ENCODE measurements around the gene CCL19. TPM values are rescaled to one million over a fixed set of nuclear protein-coding genes. Genes with fewer than 3 reads are reported as not detected.

Gene CCL19
- total and polyA plus RNA-seq, 3 experiments from 2014 or later, result not detected

DNA sequence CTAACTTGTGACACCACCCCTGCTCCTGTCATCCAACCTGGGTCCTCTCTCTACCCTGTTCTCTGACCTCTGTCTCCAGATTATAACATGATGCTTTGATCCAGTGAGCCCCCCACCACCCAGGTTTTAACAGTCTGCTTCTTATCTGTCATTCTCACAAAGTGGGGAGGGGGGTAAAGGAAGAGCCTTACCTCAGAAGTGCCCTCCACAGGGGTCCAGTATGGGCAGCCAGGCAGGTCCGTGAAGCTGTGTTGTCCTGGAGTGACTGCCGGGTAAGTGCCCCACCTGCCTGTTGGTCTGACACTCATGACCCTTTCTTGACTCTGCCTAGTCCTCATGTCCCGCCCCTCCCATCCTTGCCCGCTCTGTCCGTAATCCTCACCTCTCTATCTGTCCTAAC lies 35.7 kb downstream of the CCL19 start:
- Histone ChIP-seq H3K36me3 (ENCODE audit: insufficient read depth, low read length) (peaks cover 6% of the 10 kb centered on the region), H3K4me1 (ENCODE audit: insufficient read depth, low read length) (peaks cover 9% of the 10 kb centered on the region), H3K4me3 (ENCODE audit: low read length) (no peak overlapping the region), H3K27ac (ENCODE audit: low read depth, low read length) (no peak overlapping the region), H3K9me3 (ENCODE audit: low read length) (no peaks in the 10 kb centered on the region), H3K27me3 (ENCODE audit: insufficient read depth, low read length, poor library complexity, severe bottlenecking) (no peaks in the 10 kb centered on the region)
- ChIA-PET POLR2A (interaction anchor here (0.7 to 1.8 kb wide), 2 partner anchors 9 kb away, joined by 4 to 7 read pairs; partner anchors contain the start of gene GALT), CTCF (interaction anchor here (1.3 to 1.5 kb wide), 3 partner anchors 9 to 35 kb away, joined by 3 to 7 read pairs (median 5); partner anchors contain the start of genes DCTN3 and GALT)
- Mint-ChIP-seq H3K27me3 (peaks cover 0 to 3% of the 10 kb centered on the region in 2 donors), H3K4me3 (no peak overlapping the region), H3K4me1 (peaks cover 14 to 31% (median 17%) of the 10 kb centered on the region in 3 donors), H3K36me3 (peaks cover 0 to 21% (median 3%) of the 10 kb centered on the region in 3 donors), H3K27ac (peak overlapping the region in 2 of 8 donors; percentile 42 to 89), H3K9me3 (no peaks in the 10 kb centered on the region)
- no peak for DNase-seq

DNA sequence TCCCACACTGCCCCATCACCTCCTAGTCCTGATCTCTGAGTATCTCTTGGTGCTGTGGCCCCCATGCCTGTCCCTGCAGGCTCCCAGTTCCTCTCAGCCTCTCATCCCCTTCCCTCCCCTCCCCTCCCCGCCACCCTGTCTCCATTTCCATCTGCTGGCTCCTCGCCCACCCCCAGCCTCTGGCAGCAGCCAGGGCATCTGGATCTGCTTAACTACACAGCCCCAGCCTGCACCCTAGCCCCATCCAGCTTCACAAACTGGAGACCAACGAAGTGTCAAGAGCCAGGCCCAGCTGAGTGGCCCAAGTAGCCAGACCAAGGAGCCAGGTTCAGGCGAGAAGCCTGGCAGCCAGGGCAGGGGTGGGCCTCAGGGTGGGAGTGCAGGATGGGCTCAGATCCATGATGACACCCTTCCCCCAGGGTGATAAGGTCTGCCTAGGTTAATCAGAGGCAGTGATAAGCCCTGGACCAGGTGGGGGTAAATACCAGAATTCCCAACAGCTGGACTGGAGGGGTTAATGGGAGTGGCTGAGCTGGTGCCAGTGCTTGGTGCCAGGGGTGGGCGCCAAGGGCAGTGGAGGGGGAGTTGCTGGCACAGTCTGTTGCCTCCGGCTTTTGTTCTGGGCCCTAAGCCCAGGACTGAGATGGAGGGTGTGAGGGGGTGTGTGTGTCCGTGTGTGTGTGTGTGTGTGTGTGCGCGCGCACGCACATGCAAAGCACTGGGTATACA lies 36.6 kb downstream of the CCL19 start:
- peaks cover 9% of the 10 kb centered on the region for H3K4me1 ChIP-seq (ENCODE audit: insufficient read depth, low read length)
- Mint-ChIP-seq H3K27me3 (peaks cover 0 to 3% of the 10 kb centered on the region in 2 donors), H3K36me3 (peaks cover 0 to 25% (median 3%) of the 10 kb centered on the region in 3 donors), H3K27ac (peak overlapping the region in 3 of 8 donors; percentile 39 to 83 (median 58)), H3K4me1 (peaks cover 15 to 31% (median 18%) of the 10 kb centered on the region in 3 donors), H3K9me3 (no peaks in the 10 kb centered on the region), H3K4me3 (no peak overlapping the region)
- no peaks in the 10 kb centered on the region for H3K9me3 ChIP-seq (ENCODE audit: low read length)
- no peak overlapping the region for H3K27ac ChIP-seq (ENCODE audit: low read depth, low read length)
- no peaks in the 10 kb centered on the region for H3K27me3 ChIP-seq (ENCODE audit: insufficient read depth, low read length, poor library complexity, severe bottlenecking)
- POLR2A ChIA-PET, result no interaction called here
- H3K4me3 ChIP-seq (ENCODE audit: low read length), result no peak overlapping the region
- no peak for DNase-seq
- CTCF ChIA-PET, result interaction anchor here (1.0 kb wide), 1 partner anchor 9 kb away, joined by 3 read pairs; no protein-coding TSS in a partner anchor
- H3K36me3 ChIP-seq (ENCODE audit: insufficient read depth, low read length), result peaks cover 5% of the 10 kb centered on the region

DNA sequence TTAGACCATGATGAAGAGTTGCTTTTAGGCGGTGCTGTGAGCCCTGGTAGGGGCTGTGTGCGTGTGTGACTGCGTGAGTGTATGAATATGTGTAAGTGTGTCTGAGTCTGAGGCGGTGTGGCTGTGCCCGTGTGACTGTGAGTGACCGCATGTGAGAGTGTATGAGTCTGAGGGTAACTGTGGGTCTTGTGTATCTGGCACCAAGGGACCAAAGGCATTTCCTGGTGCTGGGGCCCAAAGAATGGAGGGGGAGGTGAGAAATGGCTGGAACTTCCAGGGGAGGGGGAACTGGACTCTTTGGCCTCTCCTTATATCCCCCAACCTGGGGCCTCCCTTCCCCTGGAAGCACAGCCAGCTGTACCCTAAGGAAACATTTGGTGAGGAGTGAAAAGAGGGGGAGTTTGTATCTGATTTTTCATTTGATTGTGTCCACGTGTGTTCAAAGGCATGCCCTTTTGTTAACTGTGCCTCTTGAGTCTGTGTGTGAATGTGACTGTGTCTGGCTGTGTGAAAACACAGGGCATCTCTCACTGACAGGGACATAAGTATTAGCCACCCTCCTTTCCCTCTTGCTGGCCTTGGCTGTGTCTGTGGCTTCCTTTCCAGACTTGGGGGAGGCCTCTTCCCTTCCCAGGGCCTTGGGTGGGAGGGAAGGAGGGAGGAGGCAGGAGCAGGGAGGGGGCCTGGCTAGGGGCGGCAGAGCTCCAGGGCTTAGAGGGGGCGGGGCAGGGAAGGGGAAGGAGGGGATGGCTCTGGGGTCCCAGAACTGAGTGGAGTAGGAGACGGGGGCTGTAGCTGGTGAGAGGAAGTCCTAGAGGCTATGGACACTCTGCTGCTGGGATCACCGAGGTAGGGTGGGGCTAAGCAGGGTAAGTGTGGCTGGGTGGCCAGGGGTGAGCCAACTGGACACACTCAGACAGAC lies 37.7 kb downstream of the CCL19 start:
- Histone ChIP-seq H3K36me3 (ENCODE audit: insufficient read depth, low read length) (peaks cover 16% of the 10 kb centered on the region), H3K9me3 (ENCODE audit: low read length) (no peaks in the 10 kb centered on the region), H3K27ac (ENCODE audit: low read depth, low read length) (no peak overlapping the region), H3K4me3 (ENCODE audit: low read length) (no peak overlapping the region), H3K4me1 (ENCODE audit: insufficient read depth, low read length) (peaks cover 19% of the 10 kb centered on the region), H3K27me3 (ENCODE audit: insufficient read depth, low read length, poor library complexity, severe bottlenecking) (no peaks in the 10 kb centered on the region)
- ChIA-PET POLR2A (no interaction called here), CTCF (interaction anchor here (0.6 to 7.6 kb wide), 3 partner anchors 12 to 28 kb away, joined by 3 to 54 read pairs (median 3); a partner anchor contains a TSS)
- no peak overlapping the region for H3K4me3 Mint-ChIP-seq
- peaks cover 22 to 42% (median 27%) of the 10 kb centered on the region in 3 donors for H3K4me1 Mint-ChIP-seq
- H3K27me3 Mint-ChIP-seq, result peaks cover 0 to 3% of the 10 kb centered on the region in 2 donors
- no peak for DNase-seq
- no peaks in the 10 kb centered on the region for H3K9me3 Mint-ChIP-seq
- peak overlapping the region in 6 of 8 donors; percentile 11 to 69 (median 46) for H3K27ac Mint-ChIP-seq
- H3K36me3 Mint-ChIP-seq, result peaks cover 1 to 34% (median 3%) of the 10 kb centered on the region in 3 donors

DNA sequence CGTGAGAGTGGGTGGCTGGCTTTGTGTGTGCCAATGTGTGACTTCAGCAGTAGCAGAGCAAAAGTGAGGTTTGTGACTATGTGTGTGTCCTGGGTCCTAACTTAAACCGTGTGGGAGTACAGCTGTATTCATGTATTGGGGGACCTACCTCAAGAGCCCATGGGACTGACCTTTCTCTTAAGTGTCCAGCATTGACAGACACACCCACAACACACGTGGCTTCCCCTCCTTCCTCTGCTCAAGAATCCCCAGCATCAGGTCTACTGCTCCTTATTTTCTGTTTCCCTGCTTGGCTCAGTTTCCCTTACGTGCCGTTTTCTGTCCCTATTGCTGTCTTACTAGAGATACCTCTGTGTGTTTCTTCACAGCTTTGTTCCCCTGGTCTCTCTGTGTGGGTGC lies 38.5 kb downstream of the CCL19 start:
- ChIA-PET POLR2A (interaction anchor here (1.1 kb wide), 1 partner anchor 15 kb away, joined by 3 read pairs; the partner anchor contains the start of gene SIGMAR1), CTCF (interaction anchor here (1.1 to 7.6 kb wide), 2 partner anchors 12 to 14 kb away, joined by 3 to 54 read pairs; a partner anchor contains a TSS)
- Histone ChIP-seq H3K4me3 (ENCODE audit: low read length) (no peak overlapping the region), H3K27ac (ENCODE audit: low read depth, low read length) (peak overlapping the region; percentile 13), H3K36me3 (ENCODE audit: insufficient read depth, low read length) (peaks cover 19% of the 10 kb centered on the region), H3K27me3 (ENCODE audit: insufficient read depth, low read length, poor library complexity, severe bottlenecking) (no peaks in the 10 kb centered on the region), H3K4me1 (ENCODE audit: insufficient read depth, low read length) (peaks cover 27% of the 10 kb centered on the region), H3K9me3 (ENCODE audit: low read length) (no peaks in the 10 kb centered on the region)
- no peak overlapping the region for H3K4me3 Mint-ChIP-seq
- H3K9me3 Mint-ChIP-seq, result no peaks in the 10 kb centered on the region
- peaks cover 4 to 43% (median 6%) of the 10 kb centered on the region in 3 donors for H3K36me3 Mint-ChIP-seq
- peaks cover 0 to 3% of the 10 kb centered on the region in 2 donors for H3K27me3 Mint-ChIP-seq
- H3K27ac Mint-ChIP-seq, result peak overlapping the region; percentile 0 to 89 (median 54)
- no peak for DNase-seq
- peaks cover 30 to 50% (median 35%) of the 10 kb centered on the region in 3 donors for H3K4me1 Mint-ChIP-seq

DNA sequence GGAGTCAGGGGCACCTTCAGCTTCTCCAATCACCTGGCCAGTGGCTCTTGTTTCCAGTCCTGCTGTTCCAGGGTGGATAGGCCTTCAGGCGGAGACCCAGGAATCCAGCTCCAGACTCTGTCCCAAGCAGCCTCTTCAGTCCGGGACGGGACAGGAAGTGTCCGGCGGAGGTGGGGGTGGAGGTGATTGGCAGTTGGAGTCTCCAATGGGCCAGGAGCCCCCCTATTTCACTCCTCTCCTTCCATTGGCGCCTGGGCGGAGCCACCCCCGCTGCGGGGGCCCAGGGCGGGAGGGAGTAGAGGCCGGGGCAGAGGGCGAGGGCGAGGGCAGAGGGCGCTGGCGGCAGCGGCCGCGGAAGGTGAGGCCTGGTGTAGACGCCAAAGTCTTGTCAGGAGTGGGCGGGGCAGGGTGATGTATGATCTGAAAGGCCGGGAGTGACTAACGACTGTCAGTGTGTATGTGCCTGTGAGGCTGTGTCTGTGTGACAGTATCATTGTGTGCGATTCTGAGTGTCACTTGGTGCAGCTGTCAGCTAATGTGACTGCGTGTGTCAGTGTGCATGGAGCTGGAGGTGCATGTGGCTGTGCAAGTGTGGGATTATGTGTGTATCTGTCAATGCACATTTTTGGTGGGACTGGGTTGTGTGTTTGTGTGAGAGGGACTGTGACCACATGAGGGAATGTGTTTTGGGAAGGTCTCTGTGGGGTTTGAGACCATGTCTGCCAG lies 39.0 kb downstream of the CCL19 start, which contains the start of gene IL11RA:
Gene IL11RA, plus strand, starts transcription at position 310 of the 726 bp plus-strand sequence. CDS start 3,033 bp downstream, outside the sequence.
- H3K4me1 Mint-ChIP-seq, result peaks cover 36 to 55% (median 41%) of the 10 kb centered on the region in 3 donors
- Histone ChIP-seq H3K36me3 (ENCODE audit: insufficient read depth, low read length) (peaks cover 19% of the 10 kb centered on the region), H3K4me3 (ENCODE audit: low read length) (no peak within 1 kb of the TSS), H3K9me3 (ENCODE audit: low read length) (no peaks in the 10 kb centered on the region), H3K27ac (ENCODE audit: low read depth, low read length) (peak within 1 kb of the TSS; percentile 40), H3K4me1 (ENCODE audit: insufficient read depth, low read length) (peaks cover 32% of the 10 kb centered on the region), H3K27me3 (ENCODE audit: insufficient read depth, low read length, poor library complexity, severe bottlenecking) (no peaks in the 10 kb centered on the region)
- H3K9me3 Mint-ChIP-seq, result no peaks in the 10 kb centered on the region
- peak within 1 kb of the TSS; percentile 0 to 89 (median 62) for H3K27ac Mint-ChIP-seq
- H3K36me3 Mint-ChIP-seq, result peaks cover 4 to 48% (median 6%) of the 10 kb centered on the region in 3 donors
- CTCF ChIA-PET, result interaction anchor here (1.7 to 7.6 kb wide), 2 partner anchors 13 to 39 kb away, joined by 3 to 54 read pairs; a partner anchor contains a TSS
- peak within 1 kb of the TSS in 2 of 7 donors; percentile 3 to 58 for H3K4me3 Mint-ChIP-seq
- POLR2A ChIA-PET, result interaction anchor here (1.1 kb wide), 1 partner anchor 15 kb away, joined by 3 read pairs; the partner anchor contains the start of gene SIGMAR1
- DNase-seq, result no peak
- H3K27me3 Mint-ChIP-seq, result peaks cover 0 to 3% of the 10 kb centered on the region in 2 donors

DNA sequence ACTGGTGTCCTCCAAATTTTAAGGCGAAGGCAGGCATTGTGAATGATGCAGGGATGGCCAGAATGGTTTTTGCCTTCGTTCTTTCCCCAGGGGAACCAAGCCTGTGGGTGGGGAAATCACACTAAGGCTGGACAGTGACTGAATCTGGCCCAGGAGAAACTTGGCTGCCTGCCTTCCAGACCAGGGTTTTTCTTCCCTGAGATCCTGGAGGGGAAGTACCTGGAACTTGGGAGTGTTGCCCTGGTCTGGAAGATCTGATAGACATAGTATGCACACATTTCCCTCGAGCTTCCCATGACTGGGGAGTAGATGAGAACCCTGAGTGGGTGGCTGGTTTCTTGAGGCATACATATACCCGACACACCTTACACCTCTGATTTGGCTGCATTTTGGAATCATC lies 39.8 kb downstream of the CCL19 start:
- no peak for DNase-seq
- Histone ChIP-seq H3K27ac (ENCODE audit: low read depth, low read length) (peak overlapping the region; percentile 40), H3K36me3 (ENCODE audit: insufficient read depth, low read length) (peaks cover 19% of the 10 kb centered on the region), H3K4me1 (ENCODE audit: insufficient read depth, low read length) (peaks cover 34% of the 10 kb centered on the region), H3K9me3 (ENCODE audit: low read length) (no peaks in the 10 kb centered on the region), H3K4me3 (ENCODE audit: low read length) (no peak overlapping the region), H3K27me3 (ENCODE audit: insufficient read depth, low read length, poor library complexity, severe bottlenecking) (no peaks in the 10 kb centered on the region)
- CTCF ChIA-PET, result interaction anchor here (1.7 to 7.6 kb wide), 2 partner anchors 14 to 38 kb away, joined by 3 to 54 read pairs; a partner anchor contains a TSS
- Mint-ChIP-seq H3K27me3 (peaks cover 0 to 3% of the 10 kb centered on the region in 2 donors), H3K36me3 (peaks cover 4 to 55% (median 6%) of the 10 kb centered on the region in 3 donors), H3K4me3 (no peak overlapping the region), H3K9me3 (no peaks in the 10 kb centered on the region), H3K4me1 (peaks cover 40 to 62% (median 45%) of the 10 kb centered on the region in 3 donors), H3K27ac (peak overlapping the region in 3 of 8 donors; percentile 15 to 68 (median 61))
- POLR2A ChIA-PET, result interaction anchor here (1.3 kb wide), 1 partner anchor 31 kb away, joined by 3 read pairs; the partner anchor contains the start of gene DCTN3

DNA sequence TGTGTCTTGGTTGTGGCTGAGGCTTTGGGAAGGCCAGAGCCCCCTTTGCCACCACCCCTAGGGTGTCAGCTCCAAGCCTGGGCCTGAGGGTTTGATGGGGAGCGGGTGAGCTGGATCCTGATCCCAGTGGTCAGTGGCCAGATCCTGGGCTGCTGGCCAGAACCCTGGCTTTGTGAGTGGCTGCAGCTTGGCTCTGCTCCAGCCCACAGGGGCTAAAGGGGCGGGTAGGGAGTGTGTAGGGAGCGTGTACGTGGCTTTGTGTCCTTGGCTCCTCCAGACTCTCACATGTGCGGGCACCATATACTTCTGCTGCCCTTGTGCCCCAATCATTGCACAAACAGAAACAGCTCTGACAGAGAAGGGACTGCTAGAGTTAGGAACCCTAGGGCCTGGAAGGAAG lies 40.3 kb downstream of the CCL19 start:
- H3K36me3 Mint-ChIP-seq, result peaks cover 4 to 55% (median 6%) of the 10 kb centered on the region in 3 donors
- ChIA-PET CTCF (interaction anchor here (0.7 to 7.6 kb wide), 3 partner anchors 14 to 52 kb away, joined by 3 to 54 read pairs (median 3); a partner anchor contains a TSS), POLR2A (interaction anchor here (1.3 kb wide), 1 partner anchor 31 kb away, joined by 3 read pairs; the partner anchor contains the start of gene DCTN3)
- peaks cover 39% of the 10 kb centered on the region for H3K4me1 ChIP-seq (ENCODE audit: insufficient read depth, low read length)
- H3K27me3 Mint-ChIP-seq, result peaks cover 0 to 3% of the 10 kb centered on the region in 2 donors
- peak overlapping the region in 2 of 8 donors; percentile 19 to 27 for H3K27ac Mint-ChIP-seq
- H3K4me3 ChIP-seq (ENCODE audit: low read length), result no peak overlapping the region
- no peak overlapping the region for H3K27ac ChIP-seq (ENCODE audit: low read depth, low read length)
- H3K4me3 Mint-ChIP-seq, result no peak overlapping the region
- H3K9me3 Mint-ChIP-seq, result no peaks in the 10 kb centered on the region
- H3K27me3 ChIP-seq (ENCODE audit: insufficient read depth, low read length, poor library complexity, severe bottlenecking), result no peaks in the 10 kb centered on the region
- H3K36me3 ChIP-seq (ENCODE audit: insufficient read depth, low read length), result peaks cover 19% of the 10 kb centered on the region
- peaks cover 44 to 67% (median 50%) of the 10 kb centered on the region in 3 donors for H3K4me1 Mint-ChIP-seq
- no peak for DNase-seq
- H3K9me3 ChIP-seq (ENCODE audit: low read length), result no peaks in the 10 kb centered on the region
